WTC11 (cell line): ENCODE results near the gene ITGA8. TPM values are rescaled to one million over a fixed set of nuclear protein-coding genes. Genes with fewer than 3 reads are reported as not detected.

ENCODE experiments used
- ATAC-seq: fragments of 200-7000 bp; cut with Tn5 transposase; 2 replicates; pipeline ENCODE4 v1.10.0; 2021; ENCODE audit warnings: mild to moderate bottlenecking, moderate library complexity
- CTCF ChIA-PET: fragments of 300-600 bp; sonication (Branson Sonifier 250); formaldehyde crosslinking; loops from one replicate; lab custom pipeline; 2021; ENCODE audit warnings: antibody characterized with exemption; lab: Charles Lee
- POLR2A ChIA-PET: fragments of 350-600 bp; sonication (Branson Sonifier 250); formaldehyde crosslinking; loops from one replicate; lab custom pipeline; 2021; ENCODE audit warnings: antibody characterized with exemption; lab: Charles Lee
- DNase-seq: peaks from one replicate; pipeline ENCODE4 v3.0.0; 2021; ENCODE audit warnings: low spot score
- H3K27ac Mint-ChIP-seq: 2 replicates; pipeline ENCODE4 v1.8.0; 2021; ENCODE audit warnings: mixed read lengths
- H3K27me3 Mint-ChIP-seq: 2 replicates; pipeline ENCODE4 v1.8.0; 2021; ENCODE audit warnings: low read depth, mild to moderate bottlenecking, moderate library complexity, mixed read lengths
- H3K36me3 Mint-ChIP-seq: 2 replicates; pipeline ENCODE4 v1.8.0; 2021; ENCODE audit warnings: mixed read lengths
- H3K4me1 Mint-ChIP-seq: 2 replicates; pipeline ENCODE4 v1.8.0; 2022; ENCODE audit warnings: mixed read lengths
- H3K4me3 Mint-ChIP-seq: 2 replicates; pipeline ENCODE4 v1.8.0; 2021; ENCODE audit warnings: mild to moderate bottlenecking, moderate library complexity, mixed read lengths
- H3K9me3 Mint-ChIP-seq: 2 replicates; pipeline ENCODE4 v1.8.0; 2021; ENCODE audit warnings: mixed read lengths
- CBFB ChIP-seq: sonication (generic); formaldehyde crosslinking; IDR thresholded peaks from 2 replicates; pipeline ENCODE4 v1.8.1; 2022; ENCODE audit warnings: mild to moderate bottlenecking, low read depth, missing genetic modification reagents
- CREM ChIP-seq: sonication (generic); formaldehyde crosslinking; IDR thresholded peaks from 2 replicates; pipeline ENCODE4 v1.8.1; 2022; ENCODE audit warnings: mild to moderate bottlenecking, missing genetic modification reagents, moderate library complexity
- ERG ChIP-seq: fragments of 250-450 bp; sonication (Bioruptor Pico); IDR thresholded peaks from 2 replicates; pipeline ENCODE4 v1.8.0; 2021; ENCODE audit warnings: mild to moderate bottlenecking
- FOXJ3 ChIP-seq: sonication (generic); formaldehyde crosslinking; IDR thresholded peaks from 2 replicates; pipeline ENCODE4 v1.9.0; 2021; ENCODE audit warnings: missing genetic modification reagents, mild to moderate bottlenecking, borderline replicate concordance
- GRHL2 ChIP-seq: fragments of 250-450 bp; sonication (Bioruptor Pico); IDR thresholded peaks from 2 replicates; pipeline ENCODE4 v1.8.0; 2022; ENCODE audit warnings: mild to moderate bottlenecking, moderate library complexity; ENCODE audit not compliant: insufficient replicate concordance, severe bottlenecking
- HMGA2 ChIP-seq: fragments of 250-450 bp; sonication (Bioruptor Pico); IDR thresholded peaks from 2 replicates; pipeline ENCODE4 v1.4.0; 2021; ENCODE audit warnings: mild to moderate bottlenecking, moderate library complexity
- PRRX2 ChIP-seq: fragments of 250-450 bp; sonication (Bioruptor Pico); IDR thresholded peaks from 2 replicates; pipeline ENCODE4 v1.8.0; 2021; ENCODE audit warnings: mild to moderate bottlenecking
- RORB ChIP-seq: fragments of 250-450 bp; sonication (Bioruptor Pico); IDR thresholded peaks from 2 replicates; pipeline ENCODE4 v1.9.0; 2021; ENCODE audit warnings: mild to moderate bottlenecking
- SMAD4 ChIP-seq: sonication (generic); formaldehyde crosslinking; IDR thresholded peaks from 2 replicates; pipeline ENCODE4 v1.8.0; 2022; ENCODE audit warnings: mild to moderate bottlenecking, missing genetic modification reagents
- SP1 ChIP-seq: sonication (generic); formaldehyde crosslinking; conservative IDR thresholded peaks from 2 replicates; pipeline ENCODE4 v1.8.1; 2022; ENCODE audit warnings: missing genetic modification reagents
- TP53 ChIP-seq: sonication (generic); formaldehyde crosslinking; IDR thresholded peaks from 2 replicates; pipeline ENCODE4 v1.8.1; 2023; ENCODE audit warnings: mild to moderate bottlenecking, missing genetic modification reagents
- ZNF121 ChIP-seq: sonication (generic); formaldehyde crosslinking; IDR thresholded peaks from 2 replicates; pipeline ENCODE4 v1.8.0; 2023; ENCODE audit warnings: missing genetic modification reagents
- ZNF219 ChIP-seq: sonication (generic); formaldehyde crosslinking; IDR thresholded peaks from 2 replicates; pipeline ENCODE4 v1.8.0; 2023; ENCODE audit warnings: missing genetic modification reagents, mild to moderate bottlenecking, borderline replicate concordance
- ZNF232 ChIP-seq: sonication (generic); formaldehyde crosslinking; IDR thresholded peaks from 2 replicates; pipeline ENCODE4 v1.8.0; 2022; ENCODE audit warnings: mild to moderate bottlenecking, missing genetic modification reagents
- ZNF263 ChIP-seq: sonication (generic); formaldehyde crosslinking; IDR thresholded peaks from 2 replicates; pipeline ENCODE4 v1.8.1; 2022; ENCODE audit warnings: low read depth, mild to moderate bottlenecking, moderate library complexity, missing genetic modification reagents
- ZNF396 ChIP-seq: fragments of 250-450 bp; sonication (Bioruptor Pico); IDR thresholded peaks from 2 replicates; pipeline ENCODE4 v1.8.0; 2021; ENCODE audit warnings: mild to moderate bottlenecking, moderate library complexity, borderline replicate concordance
- total RNA-seq: library from RNA; stranded (reverse); gene quantifications from 3 replicates; pipeline ENCODE4 v1.2.3, GENCODE V29; 2021
- TF ChIP-seq, protein P1 (sequence below): sonication (generic); formaldehyde crosslinking; IDR thresholded peaks from 2 replicates; pipeline ENCODE4 v1.8.0; 2023; ENCODE audit warnings: missing genetic modification reagents, mild to moderate bottlenecking, borderline replicate concordance
- TF ChIP-seq, protein P2 (sequence below): sonication (generic); formaldehyde crosslinking; IDR thresholded peaks from 2 replicates; pipeline ENCODE4 v1.8.1; 2023; ENCODE audit warnings: mild to moderate bottlenecking, missing genetic modification reagents
- TF ChIP-seq, protein P3 (sequence below): sonication (generic); formaldehyde crosslinking; IDR thresholded peaks from 2 replicates; pipeline ENCODE4 v1.8.0; 2022; ENCODE audit warnings: mild to moderate bottlenecking, missing genetic modification reagents
- TF ChIP-seq, protein P4 (sequence below): sonication (generic); formaldehyde crosslinking; IDR thresholded peaks from 2 replicates; pipeline ENCODE4 v1.8.0; 2022; ENCODE audit warnings: missing genetic modification reagents
- TF ChIP-seq, protein P5 (sequence below): fragments of 250-450 bp; sonication (Bioruptor Pico); IDR thresholded peaks from 2 replicates; pipeline ENCODE4 v1.9.0; 2021; ENCODE audit warnings: mild to moderate bottlenecking

ITGA8 gene
- total RNA-seq, 1 experiment from 2014 or later = not detected

GRCh38 chr10:15672469-15672868 is 47.3 kb downstream of the ITGA8 start:
- TF ChIP-seq HMGA2 (CRISPR knock-in tag) (no peak), ZNF219 (CRISPR knock-in tag) (no peak), ERG (CRISPR knock-in tag) (no peak), RORB (no peak), ZNF121 (CRISPR knock-in tag) (no peak), PRRX2 (CRISPR knock-in tag) (no peak)
- TF ChIP-seq, protein P1, sequence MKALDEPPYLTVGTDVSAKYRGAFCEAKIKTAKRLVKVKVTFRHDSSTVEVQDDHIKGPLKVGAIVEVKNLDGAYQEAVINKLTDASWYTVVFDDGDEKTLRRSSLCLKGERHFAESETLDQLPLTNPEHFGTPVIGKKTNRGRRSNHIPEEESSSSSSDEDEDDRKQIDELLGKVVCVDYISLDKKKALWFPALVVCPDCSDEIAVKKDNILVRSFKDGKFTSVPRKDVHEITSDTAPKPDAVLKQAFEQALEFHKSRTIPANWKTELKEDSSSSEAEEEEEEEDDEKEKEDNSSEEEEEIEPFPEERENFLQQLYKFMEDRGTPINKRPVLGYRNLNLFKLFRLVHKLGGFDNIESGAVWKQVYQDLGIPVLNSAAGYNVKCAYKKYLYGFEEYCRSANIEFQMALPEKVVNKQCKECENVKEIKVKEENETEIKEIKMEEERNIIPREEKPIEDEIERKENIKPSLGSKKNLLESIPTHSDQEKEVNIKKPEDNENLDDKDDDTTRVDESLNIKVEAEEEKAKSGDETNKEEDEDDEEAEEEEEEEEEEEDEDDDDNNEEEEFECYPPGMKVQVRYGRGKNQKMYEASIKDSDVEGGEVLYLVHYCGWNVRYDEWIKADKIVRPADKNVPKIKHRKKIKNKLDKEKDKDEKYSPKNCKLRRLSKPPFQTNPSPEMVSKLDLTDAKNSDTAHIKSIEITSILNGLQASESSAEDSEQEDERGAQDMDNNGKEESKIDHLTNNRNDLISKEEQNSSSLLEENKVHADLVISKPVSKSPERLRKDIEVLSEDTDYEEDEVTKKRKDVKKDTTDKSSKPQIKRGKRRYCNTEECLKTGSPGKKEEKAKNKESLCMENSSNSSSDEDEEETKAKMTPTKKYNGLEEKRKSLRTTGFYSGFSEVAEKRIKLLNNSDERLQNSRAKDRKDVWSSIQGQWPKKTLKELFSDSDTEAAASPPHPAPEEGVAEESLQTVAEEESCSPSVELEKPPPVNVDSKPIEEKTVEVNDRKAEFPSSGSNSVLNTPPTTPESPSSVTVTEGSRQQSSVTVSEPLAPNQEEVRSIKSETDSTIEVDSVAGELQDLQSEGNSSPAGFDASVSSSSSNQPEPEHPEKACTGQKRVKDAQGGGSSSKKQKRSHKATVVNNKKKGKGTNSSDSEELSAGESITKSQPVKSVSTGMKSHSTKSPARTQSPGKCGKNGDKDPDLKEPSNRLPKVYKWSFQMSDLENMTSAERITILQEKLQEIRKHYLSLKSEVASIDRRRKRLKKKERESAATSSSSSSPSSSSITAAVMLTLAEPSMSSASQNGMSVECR = no peak
- no peak for ATAC-seq
- H3K36me3 Mint-ChIP-seq = no peaks in the 10 kb centered on the region

GRCh38 chr10:15670880-15671279 is 48.8 kb downstream of the ITGA8 start:
- H3K4me3 Mint-ChIP-seq = no peak overlapping the region

More at GRCh38 chr10:15672469-15672868, 47.3 kb downstream of the ITGA8 start:
- DNase-seq = no peak
- Mint-ChIP-seq H3K27ac (no peak overlapping the region), H3K4me1 (no peaks in the 10 kb centered on the region), H3K27me3 (peaks cover 4% of the 10 kb centered on the region; the same call in 1 of the 2 replicates), H3K4me3 (no peak overlapping the region), H3K9me3 (peaks cover 10% of the 10 kb centered on the region)
- ChIA-PET CTCF (interaction anchor here (0.6 kb wide), 1 partner anchor 434 kb away, joined by 3 read pairs; no protein-coding TSS in a partner anchor), POLR2A (no interaction called here)

GRCh38 chr10:15661574-15661973 is 58.1 kb downstream of the ITGA8 start:
- DNase-seq = no peak
- no peak for ATAC-seq
- Mint-ChIP-seq H3K27me3 (no peaks in the 10 kb centered on the region), H3K27ac (no peak overlapping the region), H3K9me3 (peaks cover 8% of the 10 kb centered on the region; the same call in 1 of the 2 replicates), H3K4me1 (no peaks in the 10 kb centered on the region), H3K36me3 (no peaks in the 10 kb centered on the region), H3K4me3 (no peak overlapping the region)
- POLR2A ChIA-PET = interaction anchor here (0.5 kb wide), 1 partner anchor 19 kb away, joined by 3 read pairs; no protein-coding TSS in a partner anchor
- CTCF ChIA-PET = interaction anchor here (0.6 to 1.6 kb wide), 7 partner anchors 9 to 924 kb away, joined by 3 to 10 read pairs (median 4); partner anchors contain the start of gene ITGA8
- TF ChIP-seq CBFB (CRISPR knock-in tag) (no peak), FOXJ3 (CRISPR knock-in tag) (no peak), ZNF121 (CRISPR knock-in tag) (no peak), SMAD4 (no peak), SP1 (CRISPR knock-in tag) (no peak), TP53 (no peak), HMGA2 (CRISPR knock-in tag) (no peak), ZNF396 (CRISPR knock-in tag) (no peak), CREM (CRISPR knock-in tag) (no peak)
- TF ChIP-seq, protein P2, sequence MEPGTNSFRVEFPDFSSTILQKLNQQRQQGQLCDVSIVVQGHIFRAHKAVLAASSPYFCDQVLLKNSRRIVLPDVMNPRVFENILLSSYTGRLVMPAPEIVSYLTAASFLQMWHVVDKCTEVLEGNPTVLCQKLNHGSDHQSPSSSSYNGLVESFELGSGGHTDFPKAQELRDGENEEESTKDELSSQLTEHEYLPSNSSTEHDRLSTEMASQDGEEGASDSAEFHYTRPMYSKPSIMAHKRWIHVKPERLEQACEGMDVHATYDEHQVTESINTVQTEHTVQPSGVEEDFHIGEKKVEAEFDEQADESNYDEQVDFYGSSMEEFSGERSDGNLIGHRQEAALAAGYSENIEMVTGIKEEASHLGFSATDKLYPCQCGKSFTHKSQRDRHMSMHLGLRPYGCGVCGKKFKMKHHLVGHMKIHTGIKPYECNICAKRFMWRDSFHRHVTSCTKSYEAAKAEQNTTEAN (CRISPR knock-in tag) = no peak
- TF ChIP-seq, protein P3, sequence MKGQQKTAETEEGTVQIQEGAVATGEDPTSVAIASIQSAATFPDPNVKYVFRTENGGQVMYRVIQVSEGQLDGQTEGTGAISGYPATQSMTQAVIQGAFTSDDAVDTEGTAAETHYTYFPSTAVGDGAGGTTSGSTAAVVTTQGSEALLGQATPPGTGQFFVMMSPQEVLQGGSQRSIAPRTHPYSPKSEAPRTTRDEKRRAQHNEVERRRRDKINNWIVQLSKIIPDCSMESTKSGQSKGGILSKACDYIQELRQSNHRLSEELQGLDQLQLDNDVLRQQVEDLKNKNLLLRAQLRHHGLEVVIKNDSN (CRISPR knock-in tag) = no peak
- TF ChIP-seq, protein P4, sequence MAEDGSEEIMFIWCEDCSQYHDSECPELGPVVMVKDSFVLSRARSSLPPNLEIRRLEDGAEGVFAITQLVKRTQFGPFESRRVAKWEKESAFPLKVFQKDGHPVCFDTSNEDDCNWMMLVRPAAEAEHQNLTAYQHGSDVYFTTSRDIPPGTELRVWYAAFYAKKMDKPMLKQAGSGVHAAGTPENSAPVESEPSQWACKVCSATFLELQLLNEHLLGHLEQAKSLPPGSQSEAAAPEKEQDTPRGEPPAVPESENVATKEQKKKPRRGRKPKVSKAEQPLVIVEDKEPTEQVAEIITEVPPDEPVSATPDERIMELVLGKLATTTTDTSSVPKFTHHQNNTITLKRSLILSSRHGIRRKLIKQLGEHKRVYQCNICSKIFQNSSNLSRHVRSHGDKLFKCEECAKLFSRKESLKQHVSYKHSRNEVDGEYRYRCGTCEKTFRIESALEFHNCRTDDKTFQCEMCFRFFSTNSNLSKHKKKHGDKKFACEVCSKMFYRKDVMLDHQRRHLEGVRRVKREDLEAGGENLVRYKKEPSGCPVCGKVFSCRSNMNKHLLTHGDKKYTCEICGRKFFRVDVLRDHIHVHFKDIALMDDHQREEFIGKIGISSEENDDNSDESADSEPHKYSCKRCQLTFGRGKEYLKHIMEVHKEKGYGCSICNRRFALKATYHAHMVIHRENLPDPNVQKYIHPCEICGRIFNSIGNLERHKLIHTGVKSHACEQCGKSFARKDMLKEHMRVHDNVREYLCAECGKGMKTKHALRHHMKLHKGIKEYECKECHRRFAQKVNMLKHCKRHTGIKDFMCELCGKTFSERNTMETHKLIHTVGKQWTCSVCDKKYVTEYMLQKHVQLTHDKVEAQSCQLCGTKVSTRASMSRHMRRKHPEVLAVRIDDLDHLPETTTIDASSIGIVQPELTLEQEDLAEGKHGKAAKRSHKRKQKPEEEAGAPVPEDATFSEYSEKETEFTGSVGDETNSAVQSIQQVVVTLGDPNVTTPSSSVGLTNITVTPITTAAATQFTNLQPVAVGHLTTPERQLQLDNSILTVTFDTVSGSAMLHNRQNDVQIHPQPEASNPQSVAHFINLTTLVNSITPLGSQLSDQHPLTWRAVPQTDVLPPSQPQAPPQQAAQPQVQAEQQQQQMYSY (CRISPR knock-in tag) = no peak

More at GRCh38 chr10:15670880-15671279, 48.8 kb downstream of the ITGA8 start:
- POLR2A ChIA-PET = no interaction called here
- Mint-ChIP-seq H3K27me3 (peaks cover 4% of the 10 kb centered on the region; the same call in 1 of the 2 replicates), H3K36me3 (no peaks in the 10 kb centered on the region), H3K27ac (no peak overlapping the region), H3K9me3 (peaks cover 10% of the 10 kb centered on the region), H3K4me1 (no peaks in the 10 kb centered on the region)
- TF ChIP-seq HMGA2 (CRISPR knock-in tag) = no peak
- TF ChIP-seq ZNF263 (CRISPR knock-in tag) = no peak
- no peak for TF ChIP-seq ZNF232 (CRISPR knock-in tag)
- no peak for TF ChIP-seq GRHL2 (CRISPR knock-in tag)
- TF ChIP-seq, protein P5, sequence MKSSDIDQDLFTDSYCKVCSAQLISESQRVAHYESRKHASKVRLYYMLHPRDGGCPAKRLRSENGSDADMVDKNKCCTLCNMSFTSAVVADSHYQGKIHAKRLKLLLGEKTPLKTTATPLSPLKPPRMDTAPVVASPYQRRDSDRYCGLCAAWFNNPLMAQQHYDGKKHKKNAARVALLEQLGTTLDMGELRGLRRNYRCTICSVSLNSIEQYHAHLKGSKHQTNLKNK (CRISPR knock-in tag) = no peak
- no peak for TF ChIP-seq TP53
- ATAC-seq (no peak), DNase-seq (no peak)
- CTCF ChIA-PET = no interaction called here
